ENCODE data around the gene MINDY1. TPM values are rescaled to one million over a fixed set of nuclear protein-coding genes. Genes with fewer than 3 reads are reported as not detected.

Gene MINDY1
- total RNA-seq, 1 donor from 2014 or later: 10.7 TPM

GRCh38 chr1:151036356-151036755 is 29.7 kb upstream of the MINDY1 start, which contains the start of gene BNIPL:
TSS of gene BNIPL (plus strand) at chr1:151036586. CDS start at chr1:151036726, 140 bp downstream.
- ChIA-PET POLR2A (no interaction called here), CTCF (interaction anchor here (1.6 kb wide), 1 partner anchor 12 kb away, joined by 4 read pairs; no protein-coding TSS in a partner anchor)
- Mint-ChIP-seq H3K27ac (no peak within 1 kb of the TSS), H3K9me3 (no peaks in the 10 kb centered on the region), H3K36me3 (ENCODE audit: low read depth) (peaks cover 27% of the 10 kb centered on the region), H3K27me3 (no peaks in the 10 kb centered on the region), H3K4me1 (no peaks in the 10 kb centered on the region), H3K4me3 (no peak within 1 kb of the TSS)
- TF ChIP-seq CTCF (IDR thresholded peaks at IDR 0.05): no peak
- ATAC-seq (ENCODE audit: low read depth) (no peak), DNase-seq (no peak)
- intact Hi-C loops (cut with micrococcal nuclease): no loop called here

- ATAC-seq (ENCODE audit: low read depth) (no peak), DNase-seq (no peak)
- CTCF ChIA-PET: no interaction called here
- Mint-ChIP-seq H3K36me3 (ENCODE audit: low read depth) (peaks cover 39% of the 10 kb centered on the region), H3K27me3 (no peaks in the 10 kb centered on the region), H3K4me3 (no peak overlapping the region), H3K9me3 (no peaks in the 10 kb centered on the region), H3K4me1 (no peaks in the 10 kb centered on the region), H3K27ac (no peak overlapping the region)
- intact Hi-C loops (cut with micrococcal nuclease): no loop called here
- TF ChIP-seq CTCF (IDR thresholded peaks at IDR 0.05): no peak
- POLR2A ChIA-PET: no interaction called here
These were observed 28.5 kb upstream of the MINDY1 start for GRCh38 chr1:151035167-151035566.

GRCh38 chr1:151032164-151032563 is 25.5 kb upstream of the MINDY1 start:
- no peak overlapping the region for H3K4me3 Mint-ChIP-seq
- no peaks in the 10 kb centered on the region for H3K4me1 Mint-ChIP-seq
- H3K27ac Mint-ChIP-seq: no peak overlapping the region
- no peaks in the 10 kb centered on the region for H3K9me3 Mint-ChIP-seq
- POLR2A ChIA-PET: interaction anchor here (0.6 kb wide), 1 partner anchor 15 kb away, joined by 5 read pairs; no protein-coding TSS in a partner anchor
- intact Hi-C loops (cut with micrococcal nuclease): no loop called here
- TF ChIP-seq CTCF (IDR thresholded peaks at IDR 0.05): no peak
- CTCF ChIA-PET: no interaction called here
- ATAC-seq (ENCODE audit: low read depth) (no peak), DNase-seq (no peak)
- H3K27me3 Mint-ChIP-seq: no peaks in the 10 kb centered on the region
- peaks cover 63% of the 10 kb centered on the region for H3K36me3 Mint-ChIP-seq (ENCODE audit: low read depth)

GRCh38 chr1:151026460-151026859 is 19.8 kb upstream of the MINDY1 start:
- intact Hi-C loops (cut with micrococcal nuclease): no loop called here
- Mint-ChIP-seq H3K4me1 (peaks cover 6% of the 10 kb centered on the region), H3K27ac (no peak overlapping the region), H3K36me3 (ENCODE audit: low read depth) (peaks cover 65% of the 10 kb centered on the region), H3K27me3 (no peaks in the 10 kb centered on the region), H3K4me3 (no peak overlapping the region), H3K9me3 (no peaks in the 10 kb centered on the region)
- CTCF ChIA-PET: interaction anchor here (0.9 to 3.5 kb wide), 2 partner anchors 44 to 73 kb away, joined by 3 to 27 read pairs; partner anchors contain the start of gene GABPB2
- POLR2A ChIA-PET: interaction anchor here (0.6 kb wide), 1 partner anchor 758 kb away, joined by 3 read pairs; the partner anchor contains the start of gene APH1A
- DNase-seq: no peak
- TF ChIP-seq CTCF (IDR thresholded peaks at IDR 0.05): no peak
- no peak for ATAC-seq (ENCODE audit: low read depth)

GRCh38 chr1:151024540-151025146 is 17.9 kb upstream of the MINDY1 start:
- Mint-ChIP-seq H3K4me1 (peaks cover 6% of the 10 kb centered on the region), H3K36me3 (ENCODE audit: low read depth) (peaks cover 52% of the 10 kb centered on the region), H3K4me3 (no peak overlapping the region), H3K9me3 (no peaks in the 10 kb centered on the region), H3K27ac (no peak overlapping the region), H3K27me3 (no peaks in the 10 kb centered on the region)
- ChIA-PET CTCF (interaction anchor here (0.6 to 3.5 kb wide), 20 partner anchors 12 to 228 kb away, joined by 3 to 27 read pairs (median 4); partner anchors contain the start of genes BNIPL, GABPB2, MINDY1 and MLLT11), POLR2A (interaction anchor here (0.6 to 1.2 kb wide), 5 partner anchors 33 to 838 kb away, joined by 3 to 7 read pairs (median 4); partner anchors contain the start of gene TNFAIP8L2)
- ATAC-seq (ENCODE audit: low read depth) (peak; percentile 99), DNase-seq (peak; percentile 55)
- intact Hi-C loops (cut with micrococcal nuclease): loop anchor here (1.0 kb wide), 6 partner anchors 24 to 227 kb away; partner anchors contain the start of genes CDC42SE1 and TNFAIP8L2
- no peak for TF ChIP-seq CTCF (IDR thresholded peaks at IDR 0.05)

All from activated B cell treated with CpG ODN at 0.5 μM for 24 hours (primary cell).